Subcutaneous adipose tissue (tissue), 4 donors: Measurements from ENCODE around the gene DHCR24. TPM values are rescaled to one million over a fixed set of nuclear protein-coding genes. Genes with fewer than 3 reads are reported as not detected.

ENCODE experiments used
- CTCF ChIP-seq: fragments of 450-650 bp; IDR thresholded peaks from one replicate; pipeline ENCODE4 v1.5.1; 2016; ENCODE audit warnings: low read depth, mild to moderate bottlenecking, control low read depth, antibody characterized with exemption, moderate library complexity
- total RNA-seq, 4 donors: library from RNA; depleted of rRNA; stranded (reverse); fragments of >200 nt; gene quantifications; one replicate each; pipeline ENCODE4 v1.1.0, GENCODE V29; 2016

Gene DHCR24
- total RNA-seq, 4 donors from 2014 or later = 66.2 to 180 (median 131) TPM

- TF ChIP-seq CTCF = no peak
Observed at GRCh38 chr1:54839824-54840223, 47.2 kb downstream of the DHCR24 start.

- no peak for TF ChIP-seq CTCF
Observed at GRCh38 chr1:54838565-54839180, 48.3 kb downstream of the DHCR24 start.

- no peak for TF ChIP-seq CTCF
Observed at GRCh38 chr1:54837002-54837853, 49.8 kb downstream of the DHCR24 start.

GRCh38 chr1:54836594-54836993 lies 50.4 kb downstream of the DHCR24 start:
- TF ChIP-seq CTCF = no peak

GRCh38 chr1:54835970-54836369 lies 51.0 kb downstream of the DHCR24 start:
- no peak for TF ChIP-seq CTCF

- TF ChIP-seq CTCF = no peak
Observed at GRCh38 chr1:54835131-54835898, 51.7 kb downstream of the DHCR24 start.
